Testis (tissue), 2 donors: Measurements from ENCODE around the gene ZNF579.

Experiments used
- CTCF ChIP-seq, 3 experiments: fragments of 450-650 bp in 2 of 3; fragments of 200-600 bp in 1 of 3; sonication (generic) in 1 of 3; IDR thresholded peaks; one replicate each; pipeline ENCODE4 v1.5.1; 2016 to 2019; ENCODE audit warnings: antibody characterized with exemption in 3 of 3, mild to moderate bottlenecking in 2 of 3, moderate library complexity in 1 of 3
- POLR2A ChIP-seq: fragments of 450-650 bp; IDR thresholded peaks from one replicate; pipeline ENCODE4 v1.6.1; 2017; ENCODE audit warnings: antibody characterized with exemption, mild to moderate bottlenecking, moderate library complexity

GRCh38 chr19:55545443-55545842, 35.2 kb downstream of the ZNF579 start, which contains the start of gene SBK3:
- TF ChIP-seq CTCF (IDR thresholded peaks at IDR 0.05) (no peak), POLR2A (no peak)
